Measurements from ENCODE around the gene ZNF423. TPM values are rescaled to one million over a fixed set of nuclear protein-coding genes. Genes with fewer than 3 reads are reported as not detected.
A peak's percentile ranks its signal among the peaks of the same experiment; 100 is the strongest.

The ZNF423 gene
- total RNA-seq, 1 donor from 2014 or later, result 10.7 TPM

GRCh38 chr16:49789616-49790015 is 66.3 kb downstream of the ZNF423 start:
- DNase-seq, result no peak
- no peak overlapping the region for H3K4me3 ChIP-seq
- H3K9me3 ChIP-seq, result no peaks in the 10 kb centered on the region
- TF ChIP-seq CTCF (IDR thresholded peaks at IDR 0.05), result no peak
- no peaks in the 10 kb centered on the region for H3K27me3 ChIP-seq (ENCODE audit: low read depth)
- H3K27ac ChIP-seq, result no peak overlapping the region
- intact Hi-C loops (cut with DNase I), result no loop called here
- no peaks in the 10 kb centered on the region for H3K36me3 ChIP-seq
- ATAC-seq, result no peak
- H3K4me1 ChIP-seq, result no peaks in the 10 kb centered on the region

DNA sequence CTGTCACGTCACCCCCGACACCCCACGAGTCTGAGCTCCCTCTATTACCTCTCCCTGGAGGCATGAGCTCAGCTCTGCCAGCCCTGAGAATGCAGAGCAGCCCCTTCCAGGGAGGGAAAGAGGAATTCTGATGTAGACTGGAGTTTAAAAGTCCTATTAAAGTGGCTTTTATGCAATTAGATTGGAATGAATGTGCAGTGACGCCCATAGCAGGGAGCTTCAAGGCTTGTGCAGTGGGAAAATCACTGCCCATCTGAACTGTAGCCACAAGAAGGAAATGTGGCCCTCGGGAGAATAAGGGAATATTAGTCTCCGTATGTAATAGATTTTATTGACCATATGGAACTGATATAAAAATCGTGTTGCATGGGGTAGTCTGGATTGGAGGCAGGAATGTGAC is 66.9 kb downstream of the ZNF423 start:
- no peaks in the 10 kb centered on the region for H3K36me3 ChIP-seq
- ATAC-seq, result no peak

DNA sequence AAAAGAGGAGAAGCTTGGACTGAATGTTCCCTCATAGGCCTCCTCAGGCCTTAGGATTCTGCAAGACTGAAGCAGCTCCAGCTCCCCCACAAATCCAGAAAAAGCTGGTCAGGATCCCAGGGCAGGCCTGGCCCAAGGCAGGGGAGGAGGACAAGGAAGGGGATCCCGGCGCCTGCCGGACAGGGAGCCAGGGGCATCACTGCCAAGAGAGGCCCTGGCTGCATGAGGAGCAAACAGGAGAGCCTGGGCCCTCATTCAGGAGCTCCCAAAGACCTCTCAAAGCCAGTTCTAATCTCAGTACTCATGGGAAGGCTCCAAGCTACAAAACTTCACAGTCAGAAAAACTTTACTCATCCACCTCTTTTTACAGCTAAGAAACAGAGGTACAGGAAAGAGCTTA is 67.3 kb downstream of the ZNF423 start:
- Histone ChIP-seq H3K9me3 (no peaks in the 10 kb centered on the region), H3K4me1 (no peaks in the 10 kb centered on the region), H3K36me3 (no peaks in the 10 kb centered on the region), H3K4me3 (no peak overlapping the region), H3K27ac (peak overlapping the region; percentile 18), H3K27me3 (ENCODE audit: low read depth) (no peaks in the 10 kb centered on the region)
- ATAC-seq (no peak), DNase-seq (no peak)
- no peak for TF ChIP-seq CTCF (IDR thresholded peaks at IDR 0.05)
- intact Hi-C loops (cut with DNase I), result no loop called here

More for the DNA sequence above, 66.9 kb downstream of the ZNF423 start:
- DNase-seq, result no peak
- no peaks in the 10 kb centered on the region for H3K9me3 ChIP-seq
- TF ChIP-seq CTCF (IDR thresholded peaks at IDR 0.05), result no peak
- intact Hi-C loops (cut with DNase I), result no loop called here
- H3K4me3 ChIP-seq, result no peak overlapping the region
- no peaks in the 10 kb centered on the region for H3K27me3 ChIP-seq (ENCODE audit: low read depth)
- H3K27ac ChIP-seq, result peak overlapping the region; percentile 18
- H3K4me1 ChIP-seq, result no peaks in the 10 kb centered on the region

DNA sequence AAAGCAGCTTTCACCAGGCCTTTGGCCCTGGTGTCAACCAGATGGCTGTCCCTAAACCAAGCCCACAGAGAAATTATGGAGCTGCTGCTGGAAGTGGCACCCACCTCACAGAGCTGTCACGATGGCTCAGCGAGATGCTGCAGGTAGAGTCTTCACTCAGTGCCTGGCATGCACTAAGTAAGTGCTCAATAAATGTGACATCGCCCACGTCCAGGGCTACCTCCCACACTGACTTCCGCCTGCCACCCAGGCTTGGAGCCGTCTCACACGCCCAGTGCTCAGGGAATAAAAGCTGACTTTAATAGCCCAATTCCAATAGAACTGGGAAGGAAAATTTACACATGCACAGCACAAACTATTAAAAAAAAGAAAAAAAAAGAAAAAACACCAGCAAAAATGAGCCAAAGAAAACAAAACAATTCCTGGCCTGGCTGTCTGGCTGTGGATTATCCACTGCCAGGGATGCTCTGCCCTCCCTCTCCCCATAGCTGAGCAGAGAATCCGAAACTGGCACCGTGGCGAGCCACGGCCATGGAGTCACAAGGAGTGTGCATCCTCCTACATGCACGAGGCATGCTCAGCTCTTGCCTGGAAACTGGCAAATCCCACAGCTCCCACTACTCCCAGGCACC is 68.9 kb downstream of the ZNF423 start:
- no peaks in the 10 kb centered on the region for H3K36me3 ChIP-seq
- H3K9me3 ChIP-seq, result no peaks in the 10 kb centered on the region
- H3K27ac ChIP-seq, result no peak overlapping the region
- intact Hi-C loops (cut with DNase I), result no loop called here
- no peak overlapping the region for H3K4me3 ChIP-seq
- TF ChIP-seq CTCF (IDR thresholded peaks at IDR 0.05), result no peak
- ATAC-seq, result no peak
- H3K4me1 ChIP-seq, result no peaks in the 10 kb centered on the region
- no peaks in the 10 kb centered on the region for H3K27me3 ChIP-seq (ENCODE audit: low read depth)
- no peak for DNase-seq

DNA sequence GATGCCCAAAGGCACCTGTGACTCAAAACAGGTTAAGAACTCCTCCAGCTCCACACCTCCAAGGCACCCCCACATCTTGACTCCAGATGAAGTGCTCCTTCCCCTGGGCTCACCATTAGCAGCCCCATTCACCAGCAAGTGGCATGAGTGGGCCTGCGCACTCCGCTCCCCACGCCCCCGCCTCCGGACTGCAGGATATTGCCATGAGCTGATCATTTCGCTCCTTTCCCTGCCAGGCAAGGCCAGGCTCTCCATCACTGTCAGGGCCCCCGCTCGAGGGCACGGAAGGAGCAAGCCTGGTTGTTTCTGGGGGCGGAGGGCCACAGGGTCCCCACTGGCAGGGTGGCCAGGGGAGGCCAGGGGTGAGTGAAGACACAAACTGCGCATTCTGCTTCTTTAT is 69.9 kb downstream of the ZNF423 start:
- DNase-seq (no peak), ATAC-seq (no peak)
- no peak overlapping the region for H3K27ac ChIP-seq
- no peak overlapping the region for H3K4me3 ChIP-seq
- H3K36me3 ChIP-seq, result no peaks in the 10 kb centered on the region
- H3K9me3 ChIP-seq, result no peaks in the 10 kb centered on the region
- TF ChIP-seq CTCF (IDR thresholded peaks at IDR 0.05), result no peak
- no peaks in the 10 kb centered on the region for H3K27me3 ChIP-seq (ENCODE audit: low read depth)
- intact Hi-C loops (cut with DNase I), result no loop called here
- H3K4me1 ChIP-seq, result no peaks in the 10 kb centered on the region
